Tibial nerve (tissue), 4 donors: ENCODE measurements around the gene GPR35.
"Not testable (repeated sequence)": the region's sequence is repeated elsewhere in the genome, so short reads cannot be mapped to it uniquely, and the experiment has no call there.

Experiments
- EP300 ChIP-seq, 2 donors: sonication (generic); formaldehyde crosslinking; IDR thresholded peaks; one replicate each; pipeline ENCODE4 v1.6.1; 2017; ENCODE audit warnings: antibody characterized with exemption in 2 of 2, mild to moderate bottlenecking in 1 of 2
- POLR2A ChIP-seq, 2 donors: fragments of 450-650 bp; IDR thresholded peaks; one replicate each; pipeline ENCODE4 v1.6.1; 2017; ENCODE audit warnings: antibody characterized with exemption in 2 of 2, mild to moderate bottlenecking in 2 of 2, moderate library complexity in 2 of 2
- TF ChIP-seq, protein P1 (sequence below), 5 experiments: fragments of 200-600 bp in 3 of 5; fragments of 450-650 bp in 2 of 5; sonication (generic) in 3 of 5; IDR thresholded peaks; one replicate each; pipeline ENCODE4 v1.5.1; 2016 to 2019; ENCODE audit warnings: antibody characterized with exemption in 5 of 5, mild to moderate bottlenecking in 3 of 5, moderate library complexity in 2 of 5

DNA sequence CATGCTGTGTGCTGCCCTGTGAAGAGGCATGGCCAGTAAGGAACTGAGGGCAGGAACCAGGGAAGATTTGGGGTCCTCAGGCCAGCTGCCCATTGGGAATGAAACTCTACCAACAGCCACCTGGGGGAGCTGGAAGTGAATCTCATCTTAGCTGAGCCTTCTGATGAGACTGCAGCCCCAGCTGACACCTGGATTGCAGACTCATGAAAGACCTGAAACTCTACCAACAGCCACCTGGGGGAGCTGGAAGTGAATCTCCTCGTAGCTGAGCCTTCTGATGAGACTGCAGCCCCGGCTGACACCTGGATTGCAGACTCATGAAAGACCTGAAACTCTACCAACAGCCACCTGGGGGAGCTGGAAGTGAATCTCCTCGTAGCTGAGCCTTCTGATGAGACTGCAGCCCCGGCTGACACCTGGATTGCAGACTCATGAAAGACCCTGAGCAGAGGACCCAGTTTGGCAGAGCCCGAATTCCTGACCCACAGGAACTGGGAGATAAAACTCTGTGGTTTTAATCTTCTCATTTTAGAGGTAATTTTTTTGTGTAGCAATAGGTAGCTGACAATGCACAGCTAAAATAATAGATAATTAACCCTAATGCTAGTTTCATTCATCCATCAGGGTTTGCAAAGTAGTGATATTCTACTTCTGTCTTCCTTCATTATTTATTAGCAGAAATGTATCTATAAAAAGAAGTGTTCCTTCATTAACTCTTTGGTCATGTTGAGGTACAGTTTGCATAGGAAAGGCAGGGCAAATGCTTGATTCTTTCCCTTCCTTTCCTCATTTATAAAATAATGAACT is 8.2 kb upstream of the GPR35 start:
- TF ChIP-seq, protein P1, sequence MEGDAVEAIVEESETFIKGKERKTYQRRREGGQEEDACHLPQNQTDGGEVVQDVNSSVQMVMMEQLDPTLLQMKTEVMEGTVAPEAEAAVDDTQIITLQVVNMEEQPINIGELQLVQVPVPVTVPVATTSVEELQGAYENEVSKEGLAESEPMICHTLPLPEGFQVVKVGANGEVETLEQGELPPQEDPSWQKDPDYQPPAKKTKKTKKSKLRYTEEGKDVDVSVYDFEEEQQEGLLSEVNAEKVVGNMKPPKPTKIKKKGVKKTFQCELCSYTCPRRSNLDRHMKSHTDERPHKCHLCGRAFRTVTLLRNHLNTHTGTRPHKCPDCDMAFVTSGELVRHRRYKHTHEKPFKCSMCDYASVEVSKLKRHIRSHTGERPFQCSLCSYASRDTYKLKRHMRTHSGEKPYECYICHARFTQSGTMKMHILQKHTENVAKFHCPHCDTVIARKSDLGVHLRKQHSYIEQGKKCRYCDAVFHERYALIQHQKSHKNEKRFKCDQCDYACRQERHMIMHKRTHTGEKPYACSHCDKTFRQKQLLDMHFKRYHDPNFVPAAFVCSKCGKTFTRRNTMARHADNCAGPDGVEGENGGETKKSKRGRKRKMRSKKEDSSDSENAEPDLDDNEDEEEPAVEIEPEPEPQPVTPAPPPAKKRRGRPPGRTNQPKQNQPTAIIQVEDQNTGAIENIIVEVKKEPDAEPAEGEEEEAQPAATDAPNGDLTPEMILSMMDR (IDR thresholded peaks at IDR 0.05), result not testable (repeated sequence)
- TF ChIP-seq POLR2A, EP300 (IDR thresholded peaks at IDR 0.05): not testable (repeated sequence)
